KMS-11 (cell line): ENCODE results near the gene PEF1.

ENCODE experiments used
- H2AFZ ChIP-seq: fragments of 200-600 bp; sonication (generic); 2 replicates; pipeline ENCODE4 v1.6.1; 2016; ENCODE audit warnings: antibody characterized with exemption, mixed run types, low read depth
- H3K27ac ChIP-seq: fragments of 200-600 bp; sonication (generic); 2 replicates; pipeline ENCODE4 v1.6.1; 2016; ENCODE audit warnings: mild to moderate bottlenecking, mixed run types
- H3K27me3 ChIP-seq: fragments of 200-600 bp; sonication (generic); 2 replicates; pipeline ENCODE4 v1.6.1; 2017; ENCODE audit warnings: mild to moderate bottlenecking, low read depth, mixed run types, moderate library complexity; ENCODE audit not compliant: insufficient read depth
- H3K36me3 ChIP-seq: fragments of 200-600 bp; sonication (generic); 2 replicates; pipeline ENCODE4 v1.6.1; 2017; ENCODE audit warnings: mild to moderate bottlenecking, mixed run types; ENCODE audit not compliant: insufficient read depth
- H3K4me1 ChIP-seq: fragments of 200-600 bp; sonication (generic); 2 replicates; pipeline ENCODE4 v1.6.1; 2016; ENCODE audit warnings: mild to moderate bottlenecking, low read depth, mixed run types; ENCODE audit not compliant: poor library complexity, severe bottlenecking
- H3K4me2 ChIP-seq: fragments of 200-600 bp; sonication (generic); 2 replicates; pipeline ENCODE4 v1.7.0; 2016; ENCODE audit warnings: mild to moderate bottlenecking, mixed run types
- H3K4me3 ChIP-seq: fragments of 200-600 bp; sonication (generic); IDR thresholded peaks from 2 replicates; pipeline ENCODE4 v1.6.1; 2017; ENCODE audit warnings: low read depth, low read length, mixed read lengths; ENCODE audit not compliant: insufficient read depth
- H3K79me2 ChIP-seq: fragments of 200-600 bp; sonication (generic); 2 replicates; pipeline ENCODE4 v1.6.1; 2016; ENCODE audit warnings: low read depth, mixed run types; ENCODE audit not compliant: insufficient read depth
- H3K9ac ChIP-seq: fragments of 200-600 bp; sonication (generic); 2 replicates; pipeline ENCODE4 v1.6.1; 2016; ENCODE audit warnings: mild to moderate bottlenecking, mixed run types
- H4K20me1 ChIP-seq: fragments of 200-600 bp; sonication (generic); 2 replicates; pipeline ENCODE4 v1.6.1; 2016; ENCODE audit warnings: mild to moderate bottlenecking, mixed run types; ENCODE audit not compliant: insufficient read depth
- TF ChIP-seq, protein P1 (sequence below): fragments of 200-600 bp; sonication (generic); conservative IDR thresholded peaks from 2 replicates; pipeline ENCODE4 v1.6.1; 2017; ENCODE audit warnings: low read depth, mild to moderate bottlenecking, antibody characterized with exemption, low read length, moderate library complexity, mixed read lengths

The PEF1 gene

DNA sequence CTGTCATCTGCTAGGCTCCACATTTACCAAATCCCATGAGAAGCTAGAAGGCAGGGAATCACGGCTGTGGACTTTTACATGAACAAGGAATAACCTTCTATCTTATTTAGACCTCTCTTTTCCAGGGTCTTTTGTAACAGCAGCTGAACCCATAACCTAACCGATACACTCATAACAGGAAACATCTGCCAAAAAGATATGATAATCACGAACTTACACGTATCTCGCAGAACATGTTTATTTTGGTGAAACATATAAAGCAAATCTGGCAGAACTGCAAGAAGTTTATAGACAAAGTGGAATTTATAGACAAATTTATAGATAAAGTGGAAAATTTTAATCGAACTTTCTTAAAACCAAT is 48.0 kb downstream of the PEF1 start:
- no peaks in the 10 kb centered on the region for H3K27me3 ChIP-seq
- no peak overlapping the region for H3K27ac ChIP-seq
- no peak overlapping the region for H3K4me3 ChIP-seq
- H4K20me1 ChIP-seq, result no peaks in the 10 kb centered on the region
- H3K4me2 ChIP-seq, result no peak overlapping the region
- no peaks in the 10 kb centered on the region for H3K4me1 ChIP-seq
- no peaks in the 10 kb centered on the region for H3K79me2 ChIP-seq
- no peak overlapping the region for H2AFZ ChIP-seq
- H3K36me3 ChIP-seq, result no peaks in the 10 kb centered on the region
- TF ChIP-seq, protein P1, sequence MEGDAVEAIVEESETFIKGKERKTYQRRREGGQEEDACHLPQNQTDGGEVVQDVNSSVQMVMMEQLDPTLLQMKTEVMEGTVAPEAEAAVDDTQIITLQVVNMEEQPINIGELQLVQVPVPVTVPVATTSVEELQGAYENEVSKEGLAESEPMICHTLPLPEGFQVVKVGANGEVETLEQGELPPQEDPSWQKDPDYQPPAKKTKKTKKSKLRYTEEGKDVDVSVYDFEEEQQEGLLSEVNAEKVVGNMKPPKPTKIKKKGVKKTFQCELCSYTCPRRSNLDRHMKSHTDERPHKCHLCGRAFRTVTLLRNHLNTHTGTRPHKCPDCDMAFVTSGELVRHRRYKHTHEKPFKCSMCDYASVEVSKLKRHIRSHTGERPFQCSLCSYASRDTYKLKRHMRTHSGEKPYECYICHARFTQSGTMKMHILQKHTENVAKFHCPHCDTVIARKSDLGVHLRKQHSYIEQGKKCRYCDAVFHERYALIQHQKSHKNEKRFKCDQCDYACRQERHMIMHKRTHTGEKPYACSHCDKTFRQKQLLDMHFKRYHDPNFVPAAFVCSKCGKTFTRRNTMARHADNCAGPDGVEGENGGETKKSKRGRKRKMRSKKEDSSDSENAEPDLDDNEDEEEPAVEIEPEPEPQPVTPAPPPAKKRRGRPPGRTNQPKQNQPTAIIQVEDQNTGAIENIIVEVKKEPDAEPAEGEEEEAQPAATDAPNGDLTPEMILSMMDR, result no peak
- H3K9ac ChIP-seq, result no peak overlapping the region

DNA sequence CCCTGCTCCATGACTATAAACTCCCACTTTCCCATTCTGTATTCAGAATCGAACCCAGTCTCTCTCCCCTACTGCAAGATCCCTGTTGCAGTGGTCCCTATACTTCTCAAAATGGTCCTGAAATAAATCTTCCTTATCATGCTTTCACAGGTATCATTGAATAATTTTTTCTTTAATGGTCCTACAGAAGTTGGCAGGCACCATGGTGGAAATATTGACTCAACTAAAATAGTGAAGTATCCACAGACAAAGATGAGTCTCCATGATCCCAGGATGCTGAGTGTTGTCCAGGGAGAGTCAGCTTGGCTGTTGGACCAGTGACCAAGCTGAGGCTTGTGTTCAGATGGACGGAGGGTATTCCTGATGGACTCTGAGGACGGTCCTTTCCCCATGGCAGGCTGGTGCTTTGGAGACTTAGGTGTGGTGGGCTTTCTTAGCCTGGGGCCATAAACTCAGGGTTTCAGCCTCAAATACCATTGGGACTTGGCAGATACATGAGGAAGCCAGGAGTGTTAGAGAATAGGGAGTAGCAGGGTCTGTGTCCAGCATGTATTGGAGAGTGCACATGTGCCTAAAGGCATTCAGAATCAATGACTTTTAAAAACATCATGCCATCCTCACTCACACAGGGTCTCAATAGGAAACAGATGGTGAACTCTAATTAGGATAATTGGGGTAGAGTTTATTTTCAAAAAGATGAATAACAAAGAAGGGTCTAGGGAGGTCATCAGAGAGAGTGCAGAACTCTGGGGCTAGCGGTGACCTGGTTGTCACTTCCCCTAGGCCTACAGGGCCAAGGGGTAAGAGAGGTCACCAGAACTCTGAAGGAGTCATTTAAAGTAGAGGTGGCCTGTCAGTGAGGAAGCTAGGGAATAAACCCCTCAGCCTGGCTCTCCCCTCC is 48.6 kb downstream of the PEF1 start:
- Histone ChIP-seq H3K4me2 (no peak overlapping the region), H4K20me1 (no peaks in the 10 kb centered on the region), H3K4me1 (no peaks in the 10 kb centered on the region), H3K27ac (no peak overlapping the region), H3K79me2 (no peaks in the 10 kb centered on the region), H2AFZ (no peak overlapping the region), H3K27me3 (no peaks in the 10 kb centered on the region), H3K36me3 (no peaks in the 10 kb centered on the region), H3K4me3 (no peak overlapping the region), H3K9ac (no peak overlapping the region)
- TF ChIP-seq, protein P1, result no peak

DNA sequence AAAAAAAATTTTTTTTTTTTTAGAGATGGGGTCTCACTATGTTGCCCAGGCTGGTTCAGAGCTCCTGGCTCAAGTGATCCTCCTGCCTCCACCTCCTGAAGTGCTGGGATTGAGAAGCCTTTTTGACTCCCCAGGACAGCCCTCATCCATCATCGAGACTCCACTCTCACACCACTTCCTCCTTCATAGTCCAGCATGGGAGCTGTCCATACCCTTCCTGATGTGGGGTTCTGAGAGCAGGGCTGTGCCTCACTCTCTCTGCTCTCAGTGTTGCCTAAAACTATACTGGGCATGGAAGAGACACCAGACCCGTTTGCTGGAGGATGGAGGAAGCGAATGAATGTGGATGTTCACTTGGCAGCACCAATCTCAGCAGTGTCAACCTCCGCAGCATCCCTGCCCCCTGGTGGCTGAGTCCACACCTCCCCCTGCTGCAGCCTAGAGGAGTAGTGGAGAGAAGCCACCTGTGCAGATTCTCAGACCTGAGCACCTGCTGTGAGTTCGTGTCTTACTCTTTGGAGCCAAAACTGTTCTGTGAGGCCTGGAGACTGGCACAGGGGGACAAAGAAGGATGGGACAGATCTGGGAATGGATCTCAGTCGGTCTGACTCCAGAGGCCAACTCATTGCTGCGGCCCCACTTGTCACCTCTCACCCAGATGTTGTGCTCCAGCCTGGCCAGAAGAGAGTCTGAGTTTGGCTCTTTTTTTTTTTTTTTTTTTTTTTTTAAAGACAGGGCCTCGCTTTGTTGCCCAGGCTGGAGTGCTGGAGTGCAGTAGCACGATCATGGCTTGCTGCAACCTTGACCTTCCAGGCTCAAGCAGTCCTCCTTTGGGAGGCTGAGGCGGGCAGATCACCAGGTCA is 50.7 kb downstream of the PEF1 start:
- Histone ChIP-seq H3K79me2 (no peaks in the 10 kb centered on the region), H3K36me3 (no peaks in the 10 kb centered on the region), H3K4me2 (no peak overlapping the region), H3K27ac (no peak overlapping the region), H3K4me3 (no peak overlapping the region), H3K9ac (no peak overlapping the region), H2AFZ (no peak overlapping the region), H4K20me1 (no peaks in the 10 kb centered on the region), H3K4me1 (no peaks in the 10 kb centered on the region), H3K27me3 (no peaks in the 10 kb centered on the region; the same call in 1 of the 2 replicates)
- TF ChIP-seq, protein P1, result peak; percentile 86

DNA sequence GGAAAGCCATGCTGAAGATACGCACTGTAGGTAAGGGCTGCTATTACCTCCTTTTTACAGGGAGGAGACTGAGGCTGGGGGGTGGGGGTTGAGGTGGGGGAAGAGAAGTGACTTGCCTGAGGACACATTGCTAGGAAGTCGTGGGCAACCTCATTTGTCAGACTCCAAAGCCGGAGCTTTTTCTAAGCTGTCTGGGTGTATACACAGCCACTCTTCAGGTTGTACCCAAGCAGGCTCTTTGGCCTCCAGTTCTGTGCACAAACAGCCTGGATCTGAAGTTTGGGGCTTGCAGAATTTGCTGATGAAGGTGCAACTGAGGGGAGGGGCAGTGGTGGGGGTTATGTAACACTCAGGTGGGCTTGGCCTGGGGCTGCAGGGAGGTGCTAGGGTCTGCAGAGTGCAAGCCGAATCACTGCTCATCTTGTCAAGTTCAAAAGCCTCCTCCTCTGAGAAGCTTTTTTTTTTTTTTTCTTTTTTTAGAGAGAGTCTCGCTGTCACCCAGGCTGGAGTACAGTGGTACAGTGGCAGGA is 51.5 kb downstream of the PEF1 start:
- H2AFZ ChIP-seq, result no peak overlapping the region
- H3K27me3 ChIP-seq, result no peaks in the 10 kb centered on the region; the same call in 1 of the 2 replicates
- no peaks in the 10 kb centered on the region for H3K4me1 ChIP-seq
- TF ChIP-seq, protein P1, result no peak
- no peaks in the 10 kb centered on the region for H4K20me1 ChIP-seq
- no peak overlapping the region for H3K4me3 ChIP-seq
- H3K36me3 ChIP-seq, result no peaks in the 10 kb centered on the region
- H3K4me2 ChIP-seq, result no peak overlapping the region
- no peaks in the 10 kb centered on the region for H3K79me2 ChIP-seq
- no peak overlapping the region for H3K9ac ChIP-seq
- no peak overlapping the region for H3K27ac ChIP-seq
